NCI-H1694 treated with DMSO at 0.1 percent for 48 hours (cell line): ENCODE data around the gene PHIP.
"Not testable (repeated sequence)": the region's sequence is repeated elsewhere in the genome, so short reads cannot be mapped to it uniquely, and the experiment has no call there.

ENCODE experiments used
- DNase-seq: peaks from one replicate; lab custom pipeline; 2025; lab: John Stamatoyannopoulos, UW

PHIP gene

GRCh38 chr6:78921168-78921567, 156.9 kb downstream of the PHIP start:
- DNase-seq, result not testable (repeated sequence)

GRCh38 chr6:78917788-78918187, 160.3 kb downstream of the PHIP start:
- no peak for DNase-seq

- DNase-seq, result no peak
Measured at GRCh38 chr6:78916411-78916810, 161.6 kb downstream of the PHIP start.

- DNase-seq, result no peak
Measured at GRCh38 chr6:78911218-78911940, 166.7 kb downstream of the PHIP start.

- DNase-seq, result no peak
Measured at GRCh38 chr6:78910591-78911171, 167.4 kb downstream of the PHIP start.

- no peak for DNase-seq
Measured at GRCh38 chr6:78910010-78910409, 168.0 kb downstream of the PHIP start.

- DNase-seq, result no peak
Measured at GRCh38 chr6:78909391-78909790, 168.7 kb downstream of the PHIP start.

GRCh38 chr6:78908621-78909020, 169.4 kb downstream of the PHIP start:
- no peak for DNase-seq

- no peak for DNase-seq
Measured at GRCh38 chr6:78896227-78896626, 181.8 kb downstream of the PHIP start.

GRCh38 chr6:78889901-78890300, 188.2 kb downstream of the PHIP start:
- DNase-seq, result not testable (repeated sequence)
